ENCODE data around the gene KCTD1.

GRCh38 chr18:26535630-26536029, 12.7 kb downstream of the KCTD1 start:
- TF ChIP-seq CTCF (conservative IDR thresholded peaks at IDR 0.05; ENCODE audit: low read length) (no peak), EZH2phosphoT487 (IDR thresholded peaks at IDR 0.05; ENCODE audit: borderline replicate concordance, low read depth, low read length) (no peak)

Measured in OCI-LY7 (cell line).